PC-3 (cell line): Measurements from ENCODE around the gene PLEKHA1. TPM values are rescaled to one million over a fixed set of nuclear protein-coding genes. Genes with fewer than 3 reads are reported as not detected.

ENCODE experiments used
- ATAC-seq: fragments of 200-7000 bp; cut with Tn5 transposase; 2 replicates; pipeline ENCODE4 v1.9.1; 2020; ENCODE audit warnings: mild to moderate bottlenecking, moderate library complexity
- BruUV-seq: library from RNA; stranded (reverse); fragments of 400-500 nt; replicated peaks from 2 replicates; lab custom pipeline; 2021; lab: Mats Ljungman, UMichigan
- CTCF ChIA-PET: fragments of 300-600 bp; sonication (Branson Sonifier 250); formaldehyde crosslinking; loops from one replicate; lab custom pipeline; 2022; ENCODE audit warnings: antibody characterized with exemption; lab: Charles Lee
- POLR2A ChIA-PET: fragments of 300-600 bp; sonication (Branson Sonifier 250); formaldehyde crosslinking; loops from one replicate; lab custom pipeline; 2022; ENCODE audit warnings: antibody characterized with exemption; ENCODE audit not compliant: unreplicated experiment; lab: Charles Lee
- DNase-seq: peaks from one replicate; pipeline ENCODE4 v3.0.0-alpha.2; 2015
- H2AFZ ChIP-seq: fragments of 300-600 bp; sonication (generic); 2 replicates; pipeline ENCODE4 v1.6.0; 2016; ENCODE audit warnings: antibody characterized with exemption, low read length
- H3F3A ChIP-seq: fragments of 300-600 bp; sonication (generic); one replicate; pipeline ENCODE4 v1.6.0; 2017; ENCODE audit warnings: antibody characterized with exemption, low read length, control low read depth, mild to moderate bottlenecking; ENCODE audit not compliant: unreplicated experiment
- H3K27ac ChIP-seq: fragments of 300-600 bp; sonication (generic); 2 replicates; pipeline ENCODE4 v1.5.1; 2016; ENCODE audit warnings: mild to moderate bottlenecking, low read length
- H3K27me3 ChIP-seq: fragments of 300-600 bp; sonication (generic); 2 replicates; pipeline ENCODE4 v1.6.1; 2016; ENCODE audit warnings: low read length, mixed read lengths
- H3K36me3 ChIP-seq: fragments of 300-600 bp; sonication (generic); 2 replicates; pipeline ENCODE4 v1.6.1; 2016; ENCODE audit warnings: low read depth, mixed run types, low read length, mixed read lengths
- H3K4me1 ChIP-seq: fragments of 300-600 bp; sonication (generic); 2 replicates; pipeline ENCODE4 v1.5.1; 2016; ENCODE audit warnings: low read length; ENCODE audit not compliant: insufficient read depth
- H3K4me2 ChIP-seq: fragments of 300-600 bp; sonication (generic); 2 replicates; pipeline ENCODE4 v1.6.0; 2016; ENCODE audit warnings: low read length
- H3K4me3 ChIP-seq: fragments of 300-600 bp; sonication (generic); 2 replicates; pipeline ENCODE4 v1.5.1; 2016; ENCODE audit warnings: mild to moderate bottlenecking, low read length, mixed read lengths
- H3K79me2 ChIP-seq: fragments of 300-600 bp; sonication (generic); 2 replicates; pipeline ENCODE4 v1.6.1; 2017; ENCODE audit warnings: low read length, mixed read lengths
- H3K9ac ChIP-seq: fragments of 300-600 bp; sonication (generic); 2 replicates; pipeline ENCODE4 v1.6.0; 2016; ENCODE audit warnings: mild to moderate bottlenecking, low read length
- H3K9me2 ChIP-seq: fragments of 300-600 bp; sonication (generic); replicated peaks from 2 replicates; pipeline ENCODE4 v1.6.1; 2016; ENCODE audit warnings: mixed run types, low read length, mixed read lengths
- H3K9me3 ChIP-seq: fragments of 300-600 bp; sonication (generic); 2 replicates; pipeline ENCODE4 v1.6.1; 2016; ENCODE audit warnings: low read length, mixed read lengths
- H4K20me1 ChIP-seq: fragments of 300-600 bp; sonication (generic); 2 replicates; pipeline ENCODE4 v1.6.1; 2016; ENCODE audit warnings: low read length, mixed read lengths
- EZH2 ChIP-seq: fragments of 300-600 bp; sonication (generic); IDR thresholded peaks from one replicate; pipeline ENCODE4 v1.6.1; 2017; ENCODE audit warnings: antibody characterized with exemption, mild to moderate bottlenecking, low read length; ENCODE audit not compliant: unreplicated experiment
- EZH2phosphoT487 ChIP-seq: fragments of 300-600 bp; sonication (generic); IDR thresholded peaks from 2 replicates; pipeline ENCODE4 v1.6.1; 2018; ENCODE audit warnings: mild to moderate bottlenecking, antibody characterized with exemption, low read length, borderline replicate concordance
- intact Hi-C: fragments of 100-400 bp; cut with micrococcal nuclease; formaldehyde crosslinking; loops from 2 replicates; pipeline ENCODE4 v1.9.0; 2023
- total RNA-seq: library from RNA; depleted of rRNA; stranded (reverse); fragments of >200 nt; gene quantifications from 2 replicates; pipeline ENCODE4 v1.2.3, GENCODE V29; 2014
- TF ChIP-seq, protein P1 (sequence below): fragments of 300-600 bp; sonication (generic); conservative IDR thresholded peaks from 2 replicates; pipeline ENCODE4 v1.5.1; 2017; ENCODE audit warnings: antibody characterized with exemption, low read depth, mild to moderate bottlenecking, low read length

PLEKHA1 gene
- total RNA-seq, 1 experiment from 2014 or later = 5.2 TPM

DNA sequence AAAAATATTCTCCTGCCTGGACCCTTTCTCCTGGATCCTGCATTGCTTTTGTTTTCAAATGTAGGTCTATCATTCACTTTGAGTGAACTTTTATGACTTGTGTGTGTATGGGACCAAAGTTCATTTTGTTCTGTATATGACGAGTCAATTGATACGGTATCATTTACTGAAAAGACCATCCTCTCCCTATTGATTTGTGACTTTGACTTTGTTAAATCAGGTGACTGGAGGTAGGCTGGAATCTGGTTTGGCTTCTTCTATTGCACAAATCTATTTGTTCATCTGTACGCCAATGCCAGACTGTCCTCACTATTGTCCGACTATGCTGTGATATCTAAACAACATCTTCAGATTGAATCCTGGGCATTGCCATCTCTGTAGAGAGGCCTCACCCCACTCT, 74.6 kb downstream of the PLEKHA1 start:
- POLR2A ChIA-PET = no interaction called here
- no TSS peak for BruUV-seq

GRCh38 chr10:122450353-122450990, 76.0 kb downstream of the PLEKHA1 start:
- DNase-seq = no peak
- Histone ChIP-seq H3K27ac (no peak overlapping the region), H3K4me3 (no peak overlapping the region), H4K20me1 (no peaks in the 10 kb centered on the region), H3K27me3 (no peaks in the 10 kb centered on the region), H3K9ac (no peak overlapping the region), H3K9me3 (no peaks in the 10 kb centered on the region), H3K9me2 (no peaks in the 10 kb centered on the region), H3F3A (no peaks in the 10 kb centered on the region), H3K4me2 (no peak overlapping the region), H3K4me1 (no peaks in the 10 kb centered on the region), H3K36me3 (no peaks in the 10 kb centered on the region), H2AFZ (no peak overlapping the region), H3K79me2 (no peaks in the 10 kb centered on the region)
- no peak for ATAC-seq
- intact Hi-C loops = no loop called here
- no TSS peak for BruUV-seq
- POLR2A ChIA-PET = interaction anchor here (0.6 kb wide), 1 partner anchor 56 kb away, joined by 3 read pairs; no protein-coding TSS in a partner anchor
- CTCF ChIA-PET = no interaction called here
- TF ChIP-seq EZH2phosphoT487 (no peak), EZH2 (no peak)
- TF ChIP-seq, protein P1, sequence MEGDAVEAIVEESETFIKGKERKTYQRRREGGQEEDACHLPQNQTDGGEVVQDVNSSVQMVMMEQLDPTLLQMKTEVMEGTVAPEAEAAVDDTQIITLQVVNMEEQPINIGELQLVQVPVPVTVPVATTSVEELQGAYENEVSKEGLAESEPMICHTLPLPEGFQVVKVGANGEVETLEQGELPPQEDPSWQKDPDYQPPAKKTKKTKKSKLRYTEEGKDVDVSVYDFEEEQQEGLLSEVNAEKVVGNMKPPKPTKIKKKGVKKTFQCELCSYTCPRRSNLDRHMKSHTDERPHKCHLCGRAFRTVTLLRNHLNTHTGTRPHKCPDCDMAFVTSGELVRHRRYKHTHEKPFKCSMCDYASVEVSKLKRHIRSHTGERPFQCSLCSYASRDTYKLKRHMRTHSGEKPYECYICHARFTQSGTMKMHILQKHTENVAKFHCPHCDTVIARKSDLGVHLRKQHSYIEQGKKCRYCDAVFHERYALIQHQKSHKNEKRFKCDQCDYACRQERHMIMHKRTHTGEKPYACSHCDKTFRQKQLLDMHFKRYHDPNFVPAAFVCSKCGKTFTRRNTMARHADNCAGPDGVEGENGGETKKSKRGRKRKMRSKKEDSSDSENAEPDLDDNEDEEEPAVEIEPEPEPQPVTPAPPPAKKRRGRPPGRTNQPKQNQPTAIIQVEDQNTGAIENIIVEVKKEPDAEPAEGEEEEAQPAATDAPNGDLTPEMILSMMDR = no peak

More for the DNA sequence above, 74.6 kb downstream of the PLEKHA1 start:
- DNase-seq (no peak), ATAC-seq (no peak)
- Histone ChIP-seq H3K9me2 (no peaks in the 10 kb centered on the region), H3K9ac (no peak overlapping the region), H3K79me2 (no peaks in the 10 kb centered on the region), H3K9me3 (no peaks in the 10 kb centered on the region), H3F3A (no peaks in the 10 kb centered on the region), H3K27ac (no peak overlapping the region), H3K4me3 (no peak overlapping the region), H2AFZ (no peak overlapping the region), H4K20me1 (no peaks in the 10 kb centered on the region), H3K36me3 (no peaks in the 10 kb centered on the region), H3K27me3 (no peaks in the 10 kb centered on the region), H3K4me1 (no peaks in the 10 kb centered on the region), H3K4me2 (no peak overlapping the region)
- CTCF ChIA-PET = no interaction called here
- intact Hi-C loops = no loop called here
- TF ChIP-seq, protein P1 = no peak
- no peak for TF ChIP-seq EZH2
- no peak for TF ChIP-seq EZH2phosphoT487

DNA sequence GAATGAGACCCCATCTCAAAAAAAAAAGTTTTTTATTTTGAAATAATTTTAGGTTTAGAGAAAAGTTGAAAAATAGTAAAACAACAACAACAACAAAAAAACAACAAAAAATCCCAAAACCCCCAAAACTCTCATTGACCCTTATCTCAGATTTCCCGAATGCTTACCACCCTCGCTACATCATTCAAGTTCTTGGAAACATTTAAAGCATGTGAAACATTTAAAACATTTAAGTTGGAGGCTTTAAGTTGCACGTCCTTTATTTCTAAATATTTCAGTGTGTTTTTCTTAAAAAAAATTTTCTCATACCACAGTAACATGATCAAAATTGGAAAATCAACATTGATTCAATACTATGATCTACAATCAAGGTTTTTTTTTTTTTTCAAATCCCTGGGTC, 79.6 kb downstream of the PLEKHA1 start:
- DNase-seq (no peak), ATAC-seq (no peak)
- H3K9ac ChIP-seq = no peak overlapping the region
- BruUV-seq = no TSS peak
- H3F3A ChIP-seq = no peaks in the 10 kb centered on the region
- H3K9me3 ChIP-seq = no peaks in the 10 kb centered on the region
- H3K79me2 ChIP-seq = no peaks in the 10 kb centered on the region
- no peaks in the 10 kb centered on the region for H4K20me1 ChIP-seq
- TF ChIP-seq EZH2phosphoT487 (no peak), EZH2 (no peak)
- TF ChIP-seq, protein P1 = no peak
- no peaks in the 10 kb centered on the region for H3K36me3 ChIP-seq
- H2AFZ ChIP-seq = no peak overlapping the region
- CTCF ChIA-PET = no interaction called here
- H3K4me2 ChIP-seq = no peak overlapping the region
- H3K27me3 ChIP-seq = no peaks in the 10 kb centered on the region
- no peak overlapping the region for H3K4me3 ChIP-seq
- no peaks in the 10 kb centered on the region for H3K4me1 ChIP-seq
- POLR2A ChIA-PET = no interaction called here
- no peak overlapping the region for H3K27ac ChIP-seq
- H3K9me2 ChIP-seq = no peaks in the 10 kb centered on the region
- intact Hi-C loops = no loop called here
